Tibial nerve (tissue), 3 donors: ENCODE measurements around the gene ZNF618.

Source experiments
- CTCF ChIP-seq, 5 experiments: fragments of 200-600 bp in 3 of 5; fragments of 450-650 bp in 2 of 5; sonication (generic) in 3 of 5; IDR thresholded peaks; one replicate each; pipeline ENCODE4 v1.5.1; 2016 to 2019; ENCODE audit warnings: antibody characterized with exemption in 5 of 5, mild to moderate bottlenecking in 3 of 5, moderate library complexity in 2 of 5
- POLR2A ChIP-seq, 2 donors: fragments of 450-650 bp; IDR thresholded peaks; one replicate each; pipeline ENCODE4 v1.6.1; 2017; ENCODE audit warnings: antibody characterized with exemption in 2 of 2, mild to moderate bottlenecking in 2 of 2, moderate library complexity in 2 of 2

DNA sequence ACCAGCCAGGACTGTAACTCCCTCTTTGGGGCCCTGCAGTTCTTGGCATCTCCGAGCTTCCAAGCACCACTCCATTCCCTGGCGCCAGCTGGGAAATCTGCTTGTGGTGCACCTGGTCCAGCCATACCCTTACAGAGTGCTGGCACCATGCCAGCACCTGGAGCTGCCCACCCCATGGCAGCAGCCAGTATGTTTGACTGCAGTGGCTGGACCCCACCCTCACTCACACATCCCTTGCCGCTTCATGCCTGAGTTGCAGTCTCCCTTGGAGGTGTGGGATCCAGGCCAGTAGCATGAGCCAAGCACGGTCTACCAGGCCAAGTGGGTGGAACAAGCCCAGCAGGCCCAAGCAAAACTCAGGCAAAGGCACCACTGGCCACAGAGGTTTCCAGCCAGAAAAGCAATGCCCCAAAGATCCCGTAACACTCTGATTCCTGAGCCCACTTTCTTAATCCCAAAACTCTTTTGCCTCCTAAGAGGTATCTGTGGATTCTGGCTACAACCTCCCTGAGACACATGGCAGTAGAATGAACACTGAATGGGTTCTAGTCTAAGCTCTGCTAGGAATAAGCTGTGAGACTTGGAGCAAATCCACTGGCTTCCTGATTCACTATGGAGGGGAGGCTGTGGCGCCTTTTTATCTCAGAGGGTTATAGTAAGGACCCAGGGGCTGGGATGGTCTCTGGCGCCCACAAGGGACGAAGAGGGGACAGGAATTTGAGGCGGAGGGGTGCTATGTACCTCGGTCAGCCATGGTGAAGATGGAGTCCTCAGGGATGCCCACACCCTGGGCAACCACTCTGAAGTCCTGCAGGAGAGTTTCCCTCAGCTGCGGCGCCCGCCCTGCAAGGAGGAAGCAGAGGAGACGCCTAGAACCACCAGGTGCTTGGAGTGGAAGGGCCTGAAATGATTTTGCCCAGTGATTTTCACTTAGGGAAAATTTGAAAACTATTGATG, 196.4 kb downstream of the ZNF618 start:
- TF ChIP-seq CTCF (IDR thresholded peaks at IDR 0.05) (no peak), POLR2A (IDR thresholded peaks at IDR 0.05) (no peak)
